RPMI8226 (cell line): ENCODE results near the gene RAB11B.
"Not testable (repeated sequence)": the region's sequence is repeated elsewhere in the genome, so short reads cannot be mapped to it uniquely, and the experiment has no call there.

Experiments used
- DNase-seq: peaks from one replicate; pipeline ENCODE4 v3.0.0-alpha.2; 2015

Gene RAB11B

DNA sequence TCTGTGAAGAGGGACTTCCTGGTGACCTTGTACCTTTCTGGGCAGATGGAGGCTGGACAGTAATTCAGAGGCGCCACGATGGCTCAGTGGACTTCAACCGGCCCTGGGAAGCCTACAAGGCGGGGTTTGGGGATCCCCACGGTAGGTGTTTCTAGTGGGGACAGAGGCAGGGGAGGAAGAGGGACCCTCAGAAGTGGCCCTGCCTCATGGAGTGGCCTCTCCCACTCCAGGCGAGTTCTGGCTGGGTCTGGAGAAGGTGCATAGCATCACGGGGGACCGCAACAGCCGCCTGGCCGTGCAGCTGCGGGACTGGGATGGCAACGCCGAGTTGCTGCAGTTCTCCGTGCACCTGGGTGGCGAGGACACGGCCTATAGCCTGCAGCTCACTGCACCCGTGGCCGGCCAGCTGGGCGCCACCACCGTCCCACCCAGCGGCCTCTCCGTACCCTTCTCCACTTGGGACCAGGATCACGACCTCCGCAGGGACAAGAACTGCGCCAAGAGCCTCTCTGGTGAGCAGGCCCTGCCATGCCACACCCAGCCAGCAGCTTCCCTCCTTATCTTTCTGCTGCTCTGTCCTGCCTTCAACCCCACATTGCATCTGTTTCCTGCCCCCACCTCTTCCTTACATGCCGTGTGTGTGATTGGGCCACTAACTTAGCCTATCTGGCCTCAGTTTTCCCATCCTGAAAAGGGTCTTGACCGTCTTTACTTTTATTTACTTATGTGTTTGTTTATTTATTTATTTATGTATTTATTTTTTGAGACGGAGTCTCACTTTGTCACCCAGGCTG, 19.0 kb upstream of the RAB11B start:
- no peak for DNase-seq

DNA sequence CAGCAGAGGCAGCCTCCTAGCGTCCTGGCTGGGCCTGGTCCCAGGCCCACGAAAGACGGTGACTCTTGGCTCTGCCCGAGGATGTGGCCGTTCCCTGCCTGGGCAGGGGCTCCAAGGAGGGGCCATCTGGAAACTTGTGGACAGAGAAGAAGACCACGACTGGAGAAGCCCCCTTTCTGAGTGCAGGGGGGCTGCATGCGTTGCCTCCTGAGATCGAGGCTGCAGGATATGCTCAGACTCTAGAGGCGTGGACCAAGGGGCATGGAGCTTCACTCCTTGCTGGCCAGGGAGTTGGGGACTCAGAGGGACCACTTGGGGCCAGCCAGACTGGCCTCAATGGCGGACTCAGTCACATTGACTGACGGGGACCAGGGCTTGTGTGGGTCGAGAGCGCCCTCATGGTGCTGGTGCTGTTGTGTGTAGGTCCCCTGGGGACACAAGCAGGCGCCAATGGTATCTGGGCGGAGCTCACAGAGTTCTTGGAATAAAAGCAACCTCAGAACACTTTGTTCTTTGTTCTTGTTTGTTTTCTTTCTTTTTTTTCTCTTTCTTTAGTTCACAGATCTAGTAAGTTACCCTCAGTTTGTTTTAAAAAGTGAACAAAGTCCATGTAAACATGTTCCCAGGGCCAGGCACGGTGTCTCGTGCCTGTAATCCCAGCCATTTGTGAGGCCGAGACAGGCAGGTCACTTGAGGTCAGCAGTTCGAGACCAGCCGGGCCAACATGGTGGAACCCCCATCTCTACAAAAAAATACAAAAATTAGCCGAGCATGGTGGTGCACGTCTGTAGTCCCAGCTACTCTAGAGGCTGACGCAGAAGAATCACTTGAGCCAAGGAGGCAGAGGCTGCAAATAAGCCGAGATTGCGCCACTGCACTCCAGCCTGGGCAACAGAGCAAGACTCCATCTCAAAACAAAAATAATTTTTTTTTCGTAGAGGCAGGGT, 16.0 kb upstream of the RAB11B start:
- DNase-seq = no peak

DNA sequence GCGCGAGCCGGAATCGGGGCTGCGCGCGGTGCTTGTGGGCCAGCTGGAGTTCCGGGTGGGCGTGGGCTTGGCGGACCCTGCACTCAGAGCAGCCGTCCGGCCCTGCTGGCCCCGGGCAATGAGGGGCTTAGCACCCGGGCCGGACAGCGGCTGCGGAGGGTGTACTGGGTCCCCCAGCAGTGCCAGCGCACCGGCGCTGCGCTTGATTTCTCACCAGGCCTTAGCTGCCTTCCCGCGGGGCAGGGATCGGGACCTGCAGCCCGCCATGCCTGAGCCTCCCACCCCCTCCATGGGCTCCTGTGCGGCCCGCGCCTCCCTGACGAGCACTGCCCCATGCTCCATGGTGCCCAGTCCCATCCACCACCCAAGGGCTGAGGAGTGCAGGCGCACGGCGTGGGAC, 14.4 kb upstream of the RAB11B start:
- DNase-seq = not testable (repeated sequence)

DNA sequence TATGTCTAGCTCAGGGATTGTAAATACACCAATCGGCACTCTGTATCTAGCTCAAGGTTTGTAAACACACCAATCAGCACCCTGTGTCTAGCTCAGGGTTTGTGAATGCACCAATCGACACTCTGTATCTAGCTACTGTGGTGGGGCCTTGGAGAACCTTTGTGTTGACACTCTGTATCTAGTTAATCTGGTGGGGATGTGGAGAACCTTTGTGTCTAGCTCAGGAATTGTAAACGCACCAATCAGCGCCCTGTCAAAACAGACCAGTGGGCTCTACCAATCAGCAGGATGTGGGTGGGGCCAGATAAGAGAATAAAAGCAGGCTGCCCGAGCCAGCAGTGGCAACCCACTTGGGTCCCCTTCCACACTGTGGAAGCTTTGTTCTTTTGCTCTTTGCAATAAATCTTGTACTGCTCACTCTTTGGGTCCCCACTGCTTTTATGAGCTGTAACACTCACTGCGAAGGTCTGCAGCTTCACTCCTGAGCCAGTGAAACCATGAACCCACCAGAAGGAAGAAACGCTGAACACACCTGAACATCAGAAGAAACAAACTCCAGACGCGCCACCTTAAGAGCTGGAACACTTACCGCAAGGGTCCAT, 13.7 kb upstream of the RAB11B start:
- not testable (repeated sequence) for DNase-seq

DNA sequence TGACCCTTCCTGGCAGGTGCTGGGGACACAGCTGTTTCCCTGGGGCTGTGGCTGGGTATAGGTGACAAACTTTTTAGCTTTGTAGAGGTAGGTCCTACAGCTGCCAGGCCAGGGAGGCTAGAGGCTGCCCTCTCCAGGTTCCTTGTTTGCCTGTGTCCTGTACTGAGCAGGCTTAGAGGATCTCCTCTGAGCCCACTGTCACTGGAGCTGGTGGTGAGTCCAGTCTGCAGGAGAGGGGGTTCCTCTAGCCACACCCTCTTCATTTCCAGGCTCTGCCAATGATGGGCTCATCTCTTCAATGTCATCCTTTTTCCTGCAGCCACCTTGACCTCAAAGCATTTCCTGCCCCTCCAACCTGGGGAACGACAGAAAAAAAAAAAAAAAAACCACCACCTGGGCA, 12.6 kb upstream of the RAB11B start:
- no peak for DNase-seq

DNA sequence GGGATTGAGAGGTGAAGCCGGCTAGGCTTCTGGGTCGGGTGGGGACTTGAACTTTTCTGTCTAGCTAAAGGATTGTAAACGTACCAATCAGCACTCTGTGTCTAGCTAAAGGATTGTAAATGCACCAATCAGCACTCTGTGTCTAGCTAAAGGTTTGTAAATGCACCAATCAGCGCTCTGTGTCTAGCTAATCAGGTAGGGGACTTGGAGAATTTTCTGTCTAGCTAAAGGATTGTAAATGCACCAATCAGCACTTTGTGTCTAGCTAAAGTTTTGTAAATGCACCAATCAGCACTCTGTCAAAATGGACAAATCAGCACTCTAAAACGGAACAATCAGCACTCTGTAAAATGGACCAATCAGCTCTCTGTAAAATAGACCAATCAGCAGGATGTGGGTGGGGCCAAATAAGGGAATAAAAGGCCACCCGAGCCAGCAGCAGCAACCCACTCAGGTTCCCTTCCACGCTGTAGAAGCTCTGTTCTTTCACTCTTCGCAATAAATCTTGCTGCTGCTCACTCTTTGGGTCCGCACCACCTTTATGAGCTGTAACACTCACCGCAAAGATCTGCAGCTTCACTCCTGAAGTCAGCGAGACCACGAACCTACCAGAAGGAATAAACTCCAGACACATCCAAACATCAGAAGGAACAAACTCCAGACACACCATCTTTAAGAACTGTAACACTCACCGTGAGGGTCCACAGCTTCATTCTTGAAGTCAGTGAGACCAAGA, 10.8 kb upstream of the RAB11B start:
- DNase-seq = not testable (repeated sequence)

DNA sequence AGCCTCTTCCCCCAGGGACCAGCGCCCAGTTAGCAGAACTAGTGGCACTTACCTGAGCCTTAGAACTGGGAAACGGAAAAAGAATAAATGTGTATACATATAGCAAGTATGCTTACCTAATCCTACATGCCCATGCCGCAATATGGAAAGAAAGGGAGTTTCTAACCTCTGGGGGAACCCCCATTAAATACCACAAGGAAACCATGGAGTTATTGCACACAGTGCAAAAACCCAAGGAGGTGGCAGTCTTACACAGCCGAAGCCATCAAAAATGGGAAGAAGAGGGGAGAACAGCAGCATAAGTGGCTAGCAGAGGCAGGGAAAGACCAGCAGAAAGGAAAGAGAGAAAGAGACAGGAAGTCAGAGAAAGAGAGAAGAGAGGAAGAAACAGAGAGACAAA, 5.6 kb upstream of the RAB11B start:
- DNase-seq = not testable (repeated sequence)

DNA sequence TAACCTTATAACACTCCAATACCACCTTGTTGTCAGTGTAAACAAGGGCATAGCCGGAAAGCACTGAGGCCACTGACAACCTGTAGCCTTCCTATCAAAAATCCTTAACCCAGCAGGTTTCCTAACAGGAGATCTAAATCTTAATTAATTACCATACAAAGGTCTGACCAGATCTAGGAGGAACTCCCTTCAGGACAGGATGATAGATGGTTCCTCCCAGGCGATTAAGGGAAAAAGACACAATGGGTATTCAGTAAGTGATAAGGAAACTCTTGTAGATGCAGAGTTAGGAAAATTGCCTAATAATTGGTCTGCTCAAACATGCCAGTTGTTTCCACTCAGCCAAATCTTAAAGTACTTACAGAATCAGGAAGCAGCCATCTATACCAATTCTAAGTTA, 5.1 kb upstream of the RAB11B start:
- DNase-seq = not testable (repeated sequence)

DNA sequence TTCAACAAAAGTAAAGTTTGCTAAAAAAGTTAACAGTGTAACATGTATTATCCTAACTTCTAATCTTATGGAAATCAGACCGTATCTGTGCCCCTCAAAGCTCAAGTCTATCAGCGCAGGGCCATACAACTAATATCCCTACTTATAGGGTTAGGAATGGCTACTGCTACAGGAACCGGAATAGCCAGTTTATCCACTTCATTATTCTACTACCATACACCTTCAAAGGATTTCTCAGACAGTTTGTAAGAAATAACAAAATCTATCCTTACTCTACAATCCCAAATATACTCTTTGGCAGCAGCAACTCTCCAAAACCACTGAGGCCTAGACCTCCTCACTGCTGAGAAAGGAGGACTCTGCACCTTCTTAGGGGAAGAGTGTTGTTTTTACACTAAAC, 4.6 kb upstream of the RAB11B start:
- not testable (repeated sequence) for DNase-seq

DNA sequence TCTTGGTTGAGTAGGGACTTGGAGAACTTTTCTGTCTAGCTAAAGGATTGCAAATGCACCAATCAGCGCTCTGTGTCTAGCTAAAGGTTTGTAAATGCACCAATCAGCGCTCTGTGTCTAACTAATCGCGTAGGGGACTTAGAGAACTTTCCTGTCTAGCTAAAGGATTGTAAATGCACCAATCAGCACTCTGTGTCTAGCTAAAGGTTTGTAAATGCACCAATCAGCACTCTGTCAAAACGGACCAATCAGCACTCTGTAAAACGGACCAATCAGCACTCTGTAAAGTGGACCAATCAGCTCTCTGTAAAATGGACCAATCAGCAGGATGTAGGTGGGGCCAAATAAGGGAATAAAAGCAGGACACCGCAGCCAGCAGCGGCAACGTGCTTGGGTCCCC, 3.7 kb upstream of the RAB11B start:
- not testable (repeated sequence) for DNase-seq

DNA sequence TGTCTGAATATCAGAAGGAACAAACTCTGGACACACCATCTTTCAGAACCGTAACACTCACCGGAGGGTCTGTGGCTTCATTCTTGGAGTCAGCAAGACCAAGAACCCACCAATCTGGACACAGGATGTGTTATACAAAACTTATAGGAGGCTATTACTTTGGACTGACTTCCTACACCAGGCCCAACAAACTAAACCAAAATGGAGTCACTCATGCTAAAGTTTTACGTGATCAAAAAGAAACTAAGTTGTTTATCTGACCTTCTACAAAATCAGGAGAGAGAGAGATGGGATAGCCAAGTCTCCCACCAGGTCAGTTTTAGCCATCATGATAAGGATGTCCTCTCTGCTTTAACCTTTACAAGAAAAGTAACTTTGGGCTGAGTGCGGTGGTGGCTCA, 3.2 kb upstream of the RAB11B start:
- DNase-seq = no peak

DNA sequence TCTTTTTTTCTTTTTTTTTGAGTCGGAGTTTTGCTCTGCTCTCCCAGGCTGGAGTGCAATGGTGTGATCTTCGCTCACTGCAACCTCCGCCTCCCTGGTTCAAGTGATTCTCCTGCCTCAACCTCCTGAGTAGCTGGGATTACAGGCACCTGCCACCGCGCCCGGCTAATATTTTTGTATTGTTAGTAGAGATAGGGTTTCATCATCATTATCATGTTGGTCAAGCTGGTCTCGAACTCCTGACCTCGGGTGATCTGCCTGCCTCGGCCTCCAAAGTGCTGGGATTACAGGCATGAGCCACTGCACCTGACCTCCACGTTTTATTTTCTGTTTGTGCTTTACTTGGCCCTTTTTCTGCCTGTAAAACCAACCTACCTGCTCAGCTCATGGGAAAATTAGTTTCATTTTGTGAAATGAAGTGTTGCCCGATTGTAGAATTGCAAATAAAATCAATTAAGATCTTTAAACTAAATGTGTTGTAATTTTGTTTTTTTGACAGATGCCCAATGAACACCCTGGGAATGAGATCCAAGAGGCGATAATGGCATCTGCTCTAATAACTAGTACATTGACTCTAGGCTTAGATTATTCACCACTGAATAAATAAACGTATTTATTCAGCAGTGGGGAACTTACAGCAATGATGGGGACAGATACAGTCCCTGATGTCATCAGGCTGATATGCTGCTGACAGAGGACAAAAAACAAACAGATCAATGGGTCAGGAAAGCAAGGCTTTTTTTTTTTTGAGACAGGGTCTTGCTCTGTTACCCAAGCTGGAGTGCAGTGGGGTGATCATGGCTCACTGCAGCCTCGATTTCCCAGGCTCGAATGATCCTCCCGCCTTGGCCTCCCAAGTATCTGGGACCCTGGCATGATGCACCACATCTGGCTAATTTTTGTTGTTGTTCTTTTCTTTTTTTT, 2.2 kb upstream of the RAB11B start:
- DNase-seq = no peak

DNA sequence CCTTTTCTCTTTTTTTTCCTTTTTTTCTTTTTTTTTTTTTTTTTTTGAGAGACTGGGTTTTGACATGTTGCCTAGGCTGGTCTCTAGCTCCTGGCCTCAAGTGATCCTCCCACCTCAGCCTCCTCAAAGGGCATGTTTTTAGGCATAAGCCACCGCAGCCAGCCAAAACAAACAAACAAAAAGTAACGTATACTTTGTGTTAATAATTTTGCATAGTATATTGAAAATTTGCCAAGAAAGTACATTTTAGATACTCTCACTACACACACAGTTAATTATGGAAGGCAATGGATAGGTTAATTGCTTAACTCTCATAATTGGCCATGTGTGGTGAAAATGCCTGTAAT, 1.6 kb upstream of the RAB11B start:
- DNase-seq = no peak

DNA sequence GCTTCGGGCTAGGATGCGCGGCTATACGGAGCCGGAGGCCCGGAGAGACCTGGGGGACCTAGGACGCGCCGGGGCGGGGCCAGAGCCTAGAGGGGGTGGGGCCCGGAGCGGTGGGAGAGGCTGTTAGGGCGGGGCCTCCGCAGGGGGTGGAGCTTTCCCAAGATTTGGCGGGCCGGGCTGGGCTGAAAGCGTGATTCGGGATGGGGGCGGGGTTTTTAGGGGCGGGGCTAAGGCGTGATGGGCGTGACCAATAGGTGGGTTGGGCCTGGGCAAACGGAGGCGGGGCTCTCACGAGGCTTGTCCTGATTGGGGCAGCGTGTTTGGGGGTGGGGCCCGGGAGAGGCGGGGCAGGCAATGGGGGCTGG, 439 bp downstream of the RAB11B start:
- peak; percentile 94 for DNase-seq

DNA sequence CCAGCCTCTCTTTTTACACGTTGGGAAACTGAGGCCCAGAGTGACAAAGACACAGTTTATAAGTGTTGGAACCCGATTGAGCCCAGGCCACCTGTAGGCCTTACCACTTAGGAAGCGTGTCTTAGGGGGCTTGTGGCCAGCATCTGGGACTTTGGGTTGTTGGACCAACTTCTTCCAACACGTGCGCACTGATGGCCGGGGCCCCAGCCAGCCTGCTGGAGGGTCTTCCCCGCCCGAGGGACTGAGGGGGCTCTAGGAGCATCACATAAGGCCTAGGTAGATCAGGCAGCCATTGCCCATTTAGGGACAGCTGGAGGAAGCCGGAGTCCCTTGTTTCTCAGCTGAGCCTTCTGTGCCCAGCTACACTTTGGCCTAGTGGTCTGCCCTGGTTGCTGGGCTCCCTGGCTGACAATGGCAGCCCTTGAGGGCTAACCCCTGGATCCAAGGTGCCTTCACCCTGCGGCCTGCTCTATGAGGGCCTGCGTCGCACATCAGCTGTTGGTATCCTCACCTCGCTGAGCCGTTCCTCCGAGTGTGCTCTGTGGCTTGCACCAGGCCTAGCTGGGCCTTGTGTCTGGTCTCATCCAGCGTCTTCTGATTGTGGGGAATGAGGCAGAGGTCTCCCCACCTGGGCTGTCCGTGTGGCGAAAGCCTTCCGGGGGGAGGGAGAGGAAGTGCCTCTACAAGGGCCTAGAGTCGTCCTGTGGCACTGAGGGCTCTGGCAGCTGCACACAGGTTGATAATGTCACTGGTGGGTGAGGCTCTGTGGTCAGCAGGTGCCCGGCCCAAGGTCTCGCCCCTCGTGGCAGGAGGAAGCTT, 1.2 kb downstream of the RAB11B start:
- DNase-seq = no peak

DNA sequence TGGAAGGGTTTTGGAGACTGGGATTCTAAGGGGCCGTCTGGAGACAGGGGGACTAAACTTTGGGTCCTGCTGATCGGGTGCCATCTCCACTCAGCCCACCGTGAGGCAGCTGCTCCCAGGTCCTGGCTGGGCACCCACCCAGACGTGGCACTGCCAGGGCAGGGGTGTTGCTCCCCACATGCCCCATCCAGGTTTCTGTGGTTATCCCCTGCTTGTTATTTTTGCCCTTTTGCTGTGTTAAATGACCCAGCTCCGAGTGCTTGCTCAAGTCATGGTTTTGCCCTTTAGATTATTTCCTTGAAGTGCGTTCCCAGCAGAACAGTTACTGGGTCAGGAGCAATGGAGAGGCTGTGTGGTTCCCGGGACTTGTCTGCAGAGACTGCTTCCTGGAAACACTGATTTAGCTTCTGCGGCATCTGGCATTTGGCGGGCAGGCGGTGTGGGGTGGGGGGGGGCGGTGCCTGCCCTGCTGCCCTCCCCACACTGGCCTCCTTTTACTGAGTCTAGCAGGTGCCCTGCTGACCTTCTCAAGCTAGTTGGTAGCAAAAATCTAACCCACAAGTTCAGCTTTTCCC, 1.9 kb downstream of the RAB11B start:
- no peak for DNase-seq

DNA sequence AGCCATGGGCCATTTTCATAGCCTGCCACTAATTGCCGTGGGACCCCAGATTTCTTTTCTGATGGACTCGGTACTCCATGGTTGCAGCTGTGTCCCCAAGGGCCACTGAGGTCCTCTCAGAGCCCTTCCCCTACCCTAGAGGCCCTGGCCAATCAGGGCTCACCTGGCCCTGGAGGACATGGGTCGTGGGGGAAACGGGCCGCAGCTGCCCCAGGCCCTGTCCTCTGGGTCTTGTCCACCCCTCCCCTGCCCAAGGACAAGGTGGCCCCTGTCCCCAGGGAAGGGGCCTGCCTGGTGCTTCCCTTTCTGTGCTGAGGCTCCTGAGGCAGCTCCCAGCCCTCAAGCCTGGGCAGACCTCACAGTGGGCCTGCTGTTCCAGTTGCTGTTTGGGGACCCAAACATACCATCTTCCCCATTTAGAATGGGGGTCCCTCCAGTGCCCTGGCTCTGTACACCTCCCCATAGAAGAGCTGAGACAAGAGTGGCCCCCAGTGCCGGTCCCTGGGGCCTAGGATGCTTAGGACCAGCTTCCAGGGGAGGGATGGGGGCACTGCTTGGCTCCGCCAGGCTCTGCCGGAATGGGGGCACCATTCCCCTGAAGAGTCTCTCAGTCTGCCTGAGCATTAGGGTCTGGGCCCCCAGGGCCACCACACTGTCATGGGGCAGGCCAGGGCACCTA, 3.2 kb downstream of the RAB11B start:
- no peak for DNase-seq

DNA sequence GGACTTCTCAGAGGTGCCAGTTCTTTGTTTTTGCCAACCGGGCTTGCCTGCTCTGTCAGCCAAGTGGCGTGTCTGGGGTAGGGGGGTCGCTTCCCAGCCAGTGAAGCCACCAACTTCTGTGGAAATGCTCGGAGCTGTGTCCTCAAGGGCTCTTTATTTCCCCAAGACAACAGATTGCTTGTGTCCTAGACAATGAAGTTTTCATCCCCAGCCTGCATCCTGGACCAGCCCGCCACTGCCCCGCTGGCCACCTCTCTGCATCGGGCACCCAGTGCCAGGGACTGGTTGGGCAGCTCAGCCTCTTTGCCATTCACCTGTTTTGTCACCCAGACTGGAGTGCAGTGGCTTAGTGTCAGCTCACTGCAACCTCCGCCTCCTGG, 3.7 kb downstream of the RAB11B start:
- no peak for DNase-seq

DNA sequence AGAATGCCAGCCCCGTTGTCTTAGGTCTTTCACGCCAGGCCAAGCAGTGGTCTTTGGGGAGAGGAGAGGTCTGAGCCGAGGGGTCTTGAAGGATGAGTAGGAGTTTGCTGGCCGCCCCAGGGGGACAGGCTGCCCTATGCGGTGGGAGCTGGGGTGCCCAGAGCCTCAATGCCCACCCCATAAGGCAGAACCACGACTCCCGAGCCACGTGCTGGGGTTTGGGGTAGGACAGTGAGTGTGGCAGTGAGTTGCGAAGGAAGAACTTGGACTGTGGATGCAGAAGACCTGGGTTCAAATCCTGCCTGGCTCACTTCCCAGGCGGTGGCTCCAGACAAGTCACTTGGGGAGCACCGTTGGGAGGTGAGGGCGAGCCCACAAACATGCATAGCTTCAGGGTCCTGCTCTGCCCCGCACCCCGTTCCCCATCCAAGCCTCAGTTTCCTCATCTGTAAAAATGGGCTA, 5.5 kb downstream of the RAB11B start:
- no peak for DNase-seq

DNA sequence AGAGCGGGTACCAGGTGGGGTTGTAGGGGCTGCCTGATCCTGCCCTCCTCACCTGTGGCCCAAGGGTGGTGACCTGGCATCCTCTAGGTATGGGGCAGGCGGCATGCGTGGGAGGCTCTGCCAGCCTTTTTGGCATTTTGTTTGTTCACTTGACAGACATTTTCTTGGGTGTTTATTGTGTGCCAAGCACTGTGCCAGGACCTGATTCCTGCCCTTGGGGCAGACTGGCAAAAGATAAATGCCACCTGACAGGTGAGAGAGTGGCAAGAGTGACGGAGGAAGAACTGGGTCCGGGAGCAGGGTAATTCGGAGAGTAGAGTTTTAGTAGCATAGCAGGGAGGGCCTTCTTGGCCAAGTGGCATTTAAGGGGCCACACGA, 6.0 kb downstream of the RAB11B start:
- no peak for DNase-seq
